ENCODE results near the gene CDK2AP2.

CDK2AP2 gene

GRCh38 chr11:67503119-67504004 lies 4.6 kb downstream of the CDK2AP2 start:
- no peak for DNase-seq

GRCh38 chr11:67502328-67502979 lies 5.5 kb downstream of the CDK2AP2 start:
- DNase-seq, result no peak

- DNase-seq, result no peak
Measured at GRCh38 chr11:67501854-67502253, 6.1 kb downstream of the CDK2AP2 start.

GRCh38 chr11:67500831-67501715 lies 6.9 kb downstream of the CDK2AP2 start:
- no peak for DNase-seq

DNA sequence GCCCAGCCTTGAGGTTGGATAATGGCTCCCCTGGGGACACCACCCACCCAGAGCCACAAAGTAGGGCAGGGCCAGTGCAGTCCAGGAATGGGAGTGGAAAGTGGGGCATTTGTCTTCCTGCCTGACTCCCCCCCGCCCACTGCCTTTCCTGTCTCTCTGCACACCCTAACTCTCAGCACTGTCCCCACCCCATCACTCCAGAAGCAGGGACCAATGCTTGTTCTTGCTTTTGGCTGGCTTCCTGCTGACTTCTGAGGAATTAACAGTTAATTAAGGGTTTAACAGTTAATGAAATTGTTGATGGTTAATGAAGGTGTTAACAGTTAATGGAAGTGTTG lies 7.5 kb downstream of the CDK2AP2 start:
- no peak for DNase-seq

GRCh38 chr11:67499808-67500483 lies 8.0 kb downstream of the CDK2AP2 start:
- DNase-seq, result no peak

DNA sequence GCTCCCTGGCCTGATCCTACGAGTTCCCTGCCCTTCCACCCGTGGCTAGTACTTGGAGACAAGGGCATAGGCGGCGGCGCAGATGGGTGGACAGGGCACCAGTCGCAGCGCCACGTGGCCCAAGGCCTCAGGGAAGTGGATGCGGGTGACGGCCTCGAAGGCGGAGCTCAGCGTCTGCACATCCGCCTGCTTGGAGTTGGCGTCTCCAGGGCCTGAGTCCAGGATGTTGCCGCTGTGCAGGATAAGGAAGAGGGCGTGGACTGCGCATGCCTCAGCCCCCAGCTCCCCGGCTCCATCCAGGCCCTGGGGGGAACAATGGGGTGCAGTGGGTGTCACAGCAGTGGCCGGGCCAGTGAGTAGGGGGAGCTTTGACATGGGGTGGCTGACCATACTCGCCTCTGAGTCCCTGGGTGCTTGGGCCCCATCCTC lies 9.4 kb downstream of the CDK2AP2 start:
- DNase-seq, result no peak

DNA sequence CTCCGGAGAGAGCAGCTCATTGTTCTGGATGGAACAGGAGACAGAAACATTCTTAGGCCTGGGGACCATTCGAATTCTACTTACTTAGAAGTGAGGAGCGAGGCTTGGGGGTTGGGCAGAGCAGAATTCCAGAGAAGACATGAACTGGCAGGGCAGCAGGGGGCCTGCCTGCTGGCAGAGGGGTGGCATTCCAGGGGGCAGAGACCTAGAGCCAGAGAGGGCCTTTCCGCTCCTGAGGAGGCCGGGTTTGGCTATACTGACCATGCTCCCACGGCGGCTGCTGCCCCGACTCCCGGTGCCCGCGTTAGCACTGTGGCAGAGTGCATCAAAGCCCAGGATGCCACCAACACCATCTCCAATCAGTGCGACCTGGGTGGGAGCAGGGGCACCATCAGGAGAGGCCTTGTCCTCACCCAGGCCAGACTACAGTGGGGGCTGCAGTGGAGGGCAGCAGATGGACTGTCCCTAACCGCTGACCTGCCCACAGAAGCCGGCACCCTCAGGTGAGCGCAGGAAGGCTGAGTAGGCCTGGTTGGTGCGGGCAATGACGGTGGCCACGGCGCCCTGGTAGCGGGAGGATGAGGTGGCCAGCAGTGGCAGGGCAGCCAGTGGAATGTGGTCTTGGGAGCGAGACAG lies 10.2 kb downstream of the CDK2AP2 start:
- no peak for DNase-seq

DNA sequence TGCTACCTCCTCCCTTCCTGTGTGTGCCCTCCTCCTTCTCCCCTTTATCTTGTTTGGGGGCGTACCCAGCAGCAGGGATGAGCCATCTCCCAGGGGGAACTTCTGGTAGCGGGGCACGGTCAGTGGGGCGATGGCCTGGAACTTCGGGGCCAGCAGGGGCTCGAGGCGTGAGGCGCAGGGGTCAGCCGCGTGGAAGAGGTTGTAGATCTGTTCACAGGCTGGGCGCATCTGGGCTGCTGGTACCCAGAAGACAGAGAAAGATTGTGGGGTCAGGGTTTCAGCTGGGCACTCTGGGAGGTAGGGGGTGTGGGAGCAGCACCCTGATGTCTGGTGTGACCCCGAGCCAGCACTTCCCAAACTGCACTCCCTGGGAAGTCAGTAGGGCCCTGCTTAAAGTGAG lies 11.8 kb downstream of the CDK2AP2 start:
- DNase-seq, result no peak

- no peak for DNase-seq
Measured at GRCh38 chr11:67495234-67496005, 12.5 kb downstream of the CDK2AP2 start.

DNA sequence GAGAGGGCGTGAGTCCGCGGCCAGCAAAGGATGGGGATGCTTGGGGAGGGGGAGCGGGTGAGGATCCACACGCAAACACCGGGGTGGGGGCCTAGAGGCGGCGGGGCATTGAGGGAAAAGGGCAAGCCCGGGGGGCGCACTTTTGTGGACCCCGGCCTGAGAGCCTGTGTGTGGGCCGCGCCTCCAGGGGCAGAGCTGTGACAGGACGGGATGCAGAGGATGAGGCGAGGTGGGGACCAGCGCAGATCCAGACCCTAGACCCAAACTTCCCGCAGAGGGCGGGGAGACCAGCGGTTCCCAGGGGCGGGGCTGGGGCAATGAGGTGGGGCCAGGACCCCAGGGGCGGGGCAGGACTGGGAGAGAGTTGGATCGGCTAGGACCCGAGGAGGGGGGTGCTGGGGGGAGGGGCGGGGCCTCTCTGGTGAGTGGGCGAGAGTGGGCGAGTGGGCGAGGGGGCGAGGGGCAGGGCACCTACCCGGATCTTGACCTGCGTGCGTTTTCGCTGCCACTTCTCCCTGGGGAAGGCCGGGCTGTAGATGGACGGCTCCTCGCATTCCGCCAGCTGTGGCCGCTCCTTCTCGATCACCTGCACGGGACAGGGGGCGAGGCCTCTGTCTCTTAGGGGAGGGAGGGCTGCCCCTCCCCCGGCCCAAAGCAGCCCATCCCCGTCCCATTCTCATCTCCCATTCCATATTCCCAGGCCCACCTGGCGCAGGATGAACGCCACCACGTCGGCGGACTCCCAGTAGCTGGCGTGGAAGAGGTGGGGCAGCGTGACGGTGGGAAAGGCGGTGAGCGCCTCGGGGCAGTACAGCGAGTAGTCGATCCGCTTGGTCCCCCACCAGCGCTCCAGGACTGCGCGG lies 13.4 kb downstream of the CDK2AP2 start:
- peak; percentile 57 for DNase-seq

DNA sequence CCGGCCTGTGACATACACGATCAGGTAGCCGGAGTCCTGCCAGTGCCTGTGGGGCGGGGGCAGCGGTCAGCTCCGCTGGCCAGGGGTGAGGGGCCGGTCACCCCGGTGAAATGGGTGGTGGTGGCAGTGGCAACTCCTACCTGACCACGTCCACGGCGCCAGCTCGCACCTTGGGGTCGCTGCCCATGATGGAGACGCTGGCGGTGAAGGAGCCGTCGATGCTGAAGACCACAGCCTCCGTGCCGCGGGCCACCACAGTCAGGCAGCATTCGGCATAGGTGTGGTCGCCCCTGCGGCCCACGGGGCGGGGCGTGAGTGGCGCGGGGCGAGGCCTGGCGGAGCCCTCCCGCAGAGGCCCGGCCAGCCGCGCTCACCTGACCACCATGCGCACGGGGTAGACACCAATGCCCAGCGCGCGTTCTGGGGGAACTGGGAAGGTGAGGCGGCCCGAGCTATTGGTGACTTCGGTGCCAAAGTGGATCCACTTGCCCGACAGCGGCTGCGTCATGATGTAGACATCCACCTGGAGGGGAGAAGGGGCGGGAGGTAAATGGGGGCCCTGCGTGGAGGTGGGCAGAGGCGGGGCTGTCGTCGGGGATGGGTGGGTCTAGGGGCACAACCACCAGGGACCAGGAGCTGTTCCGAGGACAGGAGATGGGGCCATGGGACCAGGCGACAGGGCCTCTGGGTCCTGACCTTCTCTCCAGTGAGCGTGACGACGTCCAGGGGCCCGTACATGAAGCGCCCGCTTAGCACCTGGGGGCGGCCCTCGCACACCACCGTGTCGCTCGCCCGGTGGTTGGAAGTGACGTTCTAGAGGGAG lies 14.2 kb downstream of the CDK2AP2 start:
- no peak for DNase-seq

- peak; percentile 81 for DNase-seq
Measured at GRCh38 chr11:67492801-67493547, 15.0 kb downstream of the CDK2AP2 start.

GRCh38 chr11:67492069-67492727 lies 15.8 kb downstream of the CDK2AP2 start:
- DNase-seq, result no peak

- no peak for DNase-seq
Measured at GRCh38 chr11:67491276-67492068, 16.5 kb downstream of the CDK2AP2 start.

DNA sequence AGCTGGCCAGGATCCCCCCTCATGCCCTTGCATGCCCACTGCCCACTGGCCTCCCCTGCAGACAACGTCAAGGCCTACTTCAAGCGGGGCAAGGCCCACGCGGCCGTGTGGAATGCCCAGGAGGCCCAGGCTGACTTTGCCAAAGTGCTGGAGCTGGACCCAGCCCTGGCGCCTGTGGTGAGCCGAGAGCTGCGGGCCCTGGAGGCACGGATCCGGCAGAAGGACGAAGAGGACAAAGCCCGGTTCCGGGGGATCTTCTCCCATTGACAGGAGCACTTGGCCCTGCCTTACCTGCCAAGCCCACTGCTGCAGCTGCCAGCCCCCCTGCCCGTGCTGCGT lies 17.3 kb downstream of the CDK2AP2 start:
- DNase-seq, result no peak

Data from 8988T (cell line).